Activated effector memory CD4-positive, alpha-beta T cell treated with Interleukin-2 at 50 U/mL for 16 hours (primary cell): ENCODE measurements around the gene RBFOX2.
"Not testable (repeated sequence)": the region's sequence is repeated elsewhere in the genome, so short reads cannot be mapped to it uniquely, and the experiment has no call there.

Experiments
- DNase-seq: peaks from one replicate; pipeline ENCODE4 v3.0.0-alpha.2; 2020

The RBFOX2 gene

DNA sequence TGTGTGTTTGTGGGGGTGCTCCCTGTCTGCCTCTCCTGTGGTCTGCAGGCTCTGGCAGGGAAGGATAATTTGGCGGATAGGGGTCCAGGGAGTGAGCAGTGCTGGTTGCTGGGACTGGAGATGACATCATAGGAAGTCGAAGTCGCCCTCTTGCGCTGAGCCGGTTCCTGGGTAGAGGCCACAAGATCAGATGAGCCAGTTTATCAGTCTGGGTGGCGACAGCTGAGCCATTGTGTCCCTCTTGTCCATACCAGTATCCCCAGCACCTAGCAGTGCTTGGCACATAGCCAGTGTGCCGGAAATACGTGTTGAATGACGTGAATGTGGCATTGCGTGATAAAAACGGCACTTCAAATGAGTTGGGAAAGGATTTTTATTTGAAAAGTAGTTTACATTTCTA lies 301.2 kb downstream of the RBFOX2 start:
- DNase-seq: no peak

DNA sequence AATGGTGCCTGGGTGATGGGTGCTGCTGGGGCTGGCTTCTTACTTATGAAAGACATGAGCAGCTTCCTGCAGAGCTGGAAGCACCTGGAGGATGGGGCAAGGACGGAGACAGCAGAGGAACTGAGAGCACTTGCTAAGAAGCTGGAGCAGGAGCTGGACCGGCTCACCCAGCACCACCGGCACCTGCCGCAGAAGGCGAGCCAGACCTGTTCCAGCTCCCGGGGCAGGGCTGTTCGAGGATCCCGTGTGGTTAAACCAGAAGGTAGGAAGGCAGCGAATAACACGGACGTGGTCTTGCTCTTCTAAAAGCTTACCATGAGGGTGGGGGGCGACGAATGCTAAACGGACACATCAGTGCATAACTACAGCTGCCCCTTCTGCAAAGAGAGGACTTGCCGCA lies 301.7 kb downstream of the RBFOX2 start:
- DNase-seq: no peak

DNA sequence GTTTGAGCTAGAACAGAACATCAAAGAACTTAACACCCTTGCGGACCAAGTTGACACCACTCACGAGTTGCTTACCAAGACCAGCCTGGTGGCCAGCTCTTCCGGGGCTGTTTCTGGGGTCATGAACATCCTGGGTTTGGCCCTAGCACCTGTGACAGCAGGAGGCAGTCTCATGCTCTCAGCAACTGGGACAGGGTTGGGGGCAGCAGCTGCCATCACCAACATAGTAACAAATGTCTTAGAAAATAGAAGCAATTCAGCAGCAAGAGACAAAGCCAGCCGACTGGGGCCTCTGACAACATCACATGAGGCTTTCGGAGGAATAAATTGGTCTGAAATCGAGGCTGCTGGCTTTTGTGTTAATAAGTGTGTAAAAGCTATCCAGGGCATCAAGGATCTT lies 302.2 kb downstream of the RBFOX2 start:
- no peak for DNase-seq

DNA sequence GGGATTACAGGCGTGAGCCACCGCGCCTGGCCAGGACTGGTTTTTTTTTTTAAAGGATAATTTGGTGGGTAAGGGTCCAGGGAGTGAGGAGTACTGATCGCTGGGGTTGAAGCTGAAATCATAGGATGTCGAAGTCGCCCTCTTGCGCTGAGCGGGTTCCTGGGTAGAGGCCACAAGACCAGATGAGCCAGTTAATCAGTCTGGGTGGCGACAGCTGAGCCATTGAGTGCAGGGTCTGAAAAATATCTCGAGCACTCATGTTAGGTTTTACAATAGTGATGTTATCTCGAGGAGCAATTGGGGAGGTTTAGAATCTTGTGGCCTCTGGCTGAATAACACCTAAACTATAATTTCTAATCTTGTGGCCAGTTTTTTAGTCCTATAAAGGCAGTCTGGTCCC lies 303.1 kb downstream of the RBFOX2 start:
- DNase-seq: no peak

DNA sequence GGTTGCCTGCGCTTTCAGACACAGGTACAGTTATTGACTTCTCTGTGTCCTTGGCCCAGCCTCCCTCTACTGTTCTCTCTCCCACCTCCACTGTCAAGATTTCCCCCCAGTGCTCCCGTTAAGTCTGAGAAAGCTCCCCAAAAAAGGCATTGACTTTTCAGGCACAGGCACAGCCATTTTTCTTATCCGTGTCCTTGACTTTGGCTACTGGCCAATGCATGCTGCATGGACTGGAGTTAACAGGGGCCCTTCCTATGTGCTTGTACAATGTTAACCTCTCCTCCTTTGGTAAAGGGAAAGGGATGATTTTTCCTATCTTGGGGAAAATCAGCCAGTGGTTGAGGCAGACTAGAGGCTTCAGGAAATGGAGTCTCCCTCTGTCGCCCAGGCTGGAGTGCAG lies 306.7 kb downstream of the RBFOX2 start:
- DNase-seq: no peak

DNA sequence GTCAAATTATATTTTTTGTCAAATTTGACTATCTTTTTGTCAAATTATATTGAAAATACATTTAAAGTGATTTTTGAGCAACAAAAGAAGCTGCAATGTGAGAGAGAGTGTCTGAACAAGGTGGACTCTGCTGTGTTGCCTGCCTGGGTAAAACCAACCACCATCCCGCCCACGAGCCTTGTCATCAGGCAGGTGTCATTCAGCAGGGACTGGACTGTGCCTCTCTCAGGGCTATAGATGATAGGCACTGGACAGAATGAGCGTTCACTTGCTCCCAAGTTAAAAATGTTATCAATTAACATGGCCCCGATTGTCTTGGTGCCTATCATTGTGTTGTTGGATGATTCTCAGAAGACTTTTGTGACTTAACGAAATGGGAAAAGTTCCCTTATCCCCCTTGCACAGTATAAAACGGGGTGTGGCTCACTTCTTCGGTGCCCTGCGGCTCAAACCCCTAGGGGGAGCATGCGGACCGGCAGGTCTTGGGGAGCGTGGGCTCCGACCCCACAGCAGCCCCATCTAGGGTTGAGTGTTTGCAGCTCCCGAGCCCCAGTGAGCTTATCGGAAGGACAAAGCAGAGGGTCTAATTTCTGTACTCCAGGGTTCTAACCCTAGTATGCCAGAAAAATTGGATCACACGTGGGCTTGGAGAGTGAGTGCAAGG lies 309.3 kb downstream of the RBFOX2 start:
- DNase-seq: no peak

DNA sequence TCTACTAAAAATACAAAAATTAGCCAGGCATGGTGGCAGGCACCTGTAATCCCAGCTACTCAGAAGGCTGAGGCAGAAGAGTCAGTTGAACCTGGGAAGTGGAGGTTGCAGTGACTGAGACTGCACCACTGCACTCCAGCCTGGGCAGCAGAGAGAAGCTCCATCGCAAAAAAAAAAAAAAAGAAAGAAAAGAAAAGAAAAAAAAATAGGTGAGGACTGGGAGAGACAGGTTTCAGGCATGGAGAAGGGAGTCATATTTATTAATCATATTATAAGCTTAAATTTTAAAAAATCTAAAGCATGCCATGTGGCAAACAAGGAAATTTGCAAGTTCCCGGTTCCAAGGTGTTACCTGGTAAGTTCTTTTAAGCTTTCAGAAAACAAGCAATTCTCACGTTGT lies 311.1 kb downstream of the RBFOX2 start, which contains the start of gene APOL5:
TSS of gene APOL5 (plus strand) at position 301 of the 400 bp plus-strand sequence. CDS start at position 301, 0 bp downstream.
- no peak for DNase-seq

DNA sequence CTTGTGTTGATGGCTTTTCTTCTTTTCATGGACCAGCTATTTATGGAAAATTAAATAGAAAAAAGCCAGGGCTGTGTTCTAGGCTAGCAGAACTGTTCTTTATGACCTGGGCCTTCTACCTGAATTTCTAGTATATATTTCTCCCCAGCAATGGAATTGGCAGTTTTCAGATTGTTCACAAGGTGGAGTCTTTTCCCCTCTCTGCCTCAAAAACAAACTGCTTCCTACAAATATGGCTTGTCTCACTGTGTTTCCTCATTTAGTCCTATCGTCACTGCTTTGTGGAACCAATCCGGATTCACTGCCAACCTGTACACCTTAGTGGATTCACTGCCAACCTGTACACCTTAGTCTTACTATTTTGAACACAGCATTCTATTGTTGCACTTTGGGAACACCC lies 316.0 kb downstream of the RBFOX2 start:
- no peak for DNase-seq

DNA sequence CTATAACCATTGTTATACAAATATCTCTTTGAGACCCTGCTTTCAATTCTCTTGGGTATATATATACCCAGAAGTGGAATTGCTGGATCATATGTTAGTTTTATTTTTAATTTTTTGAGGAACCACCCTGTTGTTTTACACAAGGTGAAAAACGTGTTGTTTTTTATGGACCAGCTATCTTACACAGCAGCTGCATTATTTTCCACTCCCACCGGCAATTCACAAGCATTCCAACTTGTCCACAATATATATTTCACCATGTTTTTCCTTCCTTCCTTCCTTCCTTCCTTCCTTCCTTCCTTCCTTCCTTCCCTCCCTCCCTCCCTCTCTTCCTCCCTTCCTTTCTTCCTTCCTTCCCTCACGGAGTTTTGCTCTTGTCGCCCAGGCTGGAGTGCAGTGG lies 317.3 kb downstream of the RBFOX2 start:
- DNase-seq: no peak

DNA sequence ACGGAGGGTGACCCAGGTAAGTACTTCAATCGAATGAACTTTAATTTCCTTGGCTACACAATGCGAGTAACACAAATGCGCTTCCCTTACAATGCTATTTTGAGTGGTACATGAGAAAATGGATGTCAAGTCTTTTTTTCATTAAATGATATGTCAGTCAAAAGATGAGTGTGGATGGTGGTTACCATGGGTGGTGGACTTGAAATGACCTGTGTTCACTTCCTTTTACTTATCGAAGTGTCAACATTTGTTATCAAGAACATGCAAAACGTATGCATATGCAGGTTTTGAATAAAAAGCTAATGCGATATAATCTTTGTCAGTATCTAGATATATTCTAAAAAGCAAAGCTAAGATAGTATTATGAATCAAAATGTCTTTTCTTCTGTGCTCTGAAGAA lies 319.7 kb downstream of the RBFOX2 start:
- DNase-seq: no peak

DNA sequence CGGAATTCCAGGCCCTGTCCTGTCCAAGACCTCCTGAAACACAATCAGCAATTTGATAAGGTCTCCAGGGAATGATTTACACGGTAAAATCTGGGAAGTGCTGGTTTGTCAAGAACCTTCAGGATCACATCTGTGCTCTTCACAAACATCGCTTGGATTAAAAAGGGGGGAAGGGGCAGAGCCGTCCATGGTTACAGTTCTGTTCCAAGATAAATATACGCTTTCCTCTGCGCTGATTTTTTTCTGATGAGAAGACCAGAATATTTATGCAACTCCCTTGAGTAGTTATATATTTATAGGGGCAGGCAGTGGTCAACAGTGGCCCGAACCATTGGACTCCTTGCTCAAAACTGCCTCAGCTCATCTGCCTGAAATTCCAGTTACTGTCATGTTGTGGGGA lies 320.2 kb downstream of the RBFOX2 start:
- no peak for DNase-seq

DNA sequence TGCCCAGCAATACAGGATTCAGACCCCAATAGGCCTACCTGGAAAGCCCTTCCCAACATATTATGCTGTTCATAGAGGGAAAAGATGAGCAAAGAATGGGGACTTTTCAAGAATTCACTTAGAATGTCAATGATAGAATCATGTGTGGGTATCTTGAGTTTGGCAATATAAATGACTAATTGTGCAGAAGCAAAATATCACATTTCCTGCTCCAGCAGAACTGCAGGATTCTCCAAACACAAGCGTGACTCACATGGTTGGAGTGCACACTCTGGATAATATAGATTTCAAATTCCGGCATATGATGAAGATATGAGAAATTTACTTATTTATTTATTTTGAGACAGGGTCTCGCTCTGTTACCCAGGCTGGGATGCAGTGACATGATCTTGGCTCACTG lies 323.5 kb downstream of the RBFOX2 start:
- no peak for DNase-seq

DNA sequence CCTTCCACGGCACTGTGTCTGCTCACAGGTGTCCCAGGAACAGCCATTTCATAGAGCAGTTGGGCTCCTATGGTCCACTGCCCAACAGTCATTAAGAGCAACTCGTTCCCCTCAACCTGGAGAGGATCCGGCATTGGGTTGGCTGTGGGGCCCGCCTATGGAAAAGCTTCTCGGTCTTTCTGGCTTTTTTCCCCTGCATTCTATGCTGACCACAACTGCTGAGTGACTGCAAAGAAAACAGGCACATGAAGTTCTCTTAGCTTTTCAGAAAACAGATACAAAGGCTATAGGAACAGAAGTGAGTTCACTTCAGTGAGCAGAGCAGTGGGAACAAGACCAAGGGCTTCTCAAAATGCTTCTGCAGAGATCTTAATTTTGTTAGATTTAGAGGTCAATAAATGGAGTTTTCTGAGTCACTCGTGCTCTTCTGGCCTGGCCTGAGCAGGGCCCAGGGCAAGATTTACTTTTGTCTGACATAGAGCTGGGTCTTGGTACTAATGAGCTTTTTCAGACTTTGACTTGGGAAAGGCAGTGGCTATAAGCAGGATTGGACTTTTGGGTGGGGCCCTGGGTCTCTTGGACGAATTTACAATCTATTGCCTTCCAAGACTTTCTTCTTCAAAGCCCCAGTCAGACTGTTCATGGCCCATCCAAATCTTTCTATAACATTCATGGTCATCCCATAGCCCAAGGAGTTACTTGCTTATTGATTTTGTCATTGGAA lies 324.6 kb downstream of the RBFOX2 start:
- no peak for DNase-seq

DNA sequence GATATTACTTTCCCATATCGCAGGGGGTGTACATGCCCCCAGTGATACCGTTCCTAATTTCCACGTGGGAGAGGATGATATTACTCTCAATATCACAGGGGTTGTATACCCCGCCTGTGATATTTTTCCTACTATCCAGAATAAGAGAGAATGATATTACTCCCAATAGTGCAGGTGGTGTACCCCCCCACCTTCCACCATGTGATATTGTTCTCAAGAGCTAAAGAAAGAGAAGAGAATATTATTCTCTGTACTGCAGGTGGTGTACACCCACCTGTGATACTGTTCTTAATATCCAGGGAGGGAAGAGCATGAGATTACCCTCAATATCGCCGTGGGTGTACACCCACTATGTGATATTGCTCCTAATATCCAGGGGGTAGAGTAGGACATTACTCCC lies 328.8 kb downstream of the RBFOX2 start:
- DNase-seq: not testable (repeated sequence)

DNA sequence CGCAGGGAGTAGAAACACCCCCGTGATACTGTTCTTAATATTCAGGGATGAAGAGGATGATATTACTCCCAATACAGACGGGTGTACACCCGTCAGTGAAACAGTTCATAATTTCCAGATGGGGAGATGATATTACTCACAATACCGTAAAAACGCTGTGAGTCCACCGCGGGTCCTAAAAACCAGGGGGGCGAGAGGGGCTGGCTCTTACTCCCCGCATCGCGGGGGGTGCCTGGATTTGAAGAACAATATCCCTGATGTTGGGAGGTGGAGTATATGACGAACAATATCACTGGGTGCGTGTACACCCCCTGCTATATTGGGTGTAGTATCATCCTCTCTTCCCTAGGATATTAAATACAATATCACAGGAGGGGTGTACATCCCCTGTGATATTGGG lies 331.5 kb downstream of the RBFOX2 start:
- DNase-seq: no peak

DNA sequence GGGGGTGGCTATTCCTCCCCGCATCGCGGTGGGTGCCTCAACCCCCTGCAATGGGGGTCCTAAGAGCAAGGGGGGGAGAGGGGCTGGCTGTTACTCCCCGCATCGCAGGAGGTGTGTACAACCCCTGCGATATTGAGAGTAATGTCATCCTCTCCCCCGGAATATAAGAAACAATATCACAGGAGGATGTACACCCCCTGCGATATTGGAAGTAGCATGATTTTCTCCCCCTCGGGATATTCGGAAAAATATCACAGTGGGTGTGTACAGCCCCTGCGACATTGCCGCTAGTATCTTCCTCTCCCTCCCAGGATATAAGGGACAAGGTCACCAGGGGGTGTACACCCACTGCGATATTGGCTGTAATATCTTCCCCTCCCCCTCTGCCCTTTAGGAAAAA lies 333.4 kb downstream of the RBFOX2 start:
- DNase-seq: no peak

DNA sequence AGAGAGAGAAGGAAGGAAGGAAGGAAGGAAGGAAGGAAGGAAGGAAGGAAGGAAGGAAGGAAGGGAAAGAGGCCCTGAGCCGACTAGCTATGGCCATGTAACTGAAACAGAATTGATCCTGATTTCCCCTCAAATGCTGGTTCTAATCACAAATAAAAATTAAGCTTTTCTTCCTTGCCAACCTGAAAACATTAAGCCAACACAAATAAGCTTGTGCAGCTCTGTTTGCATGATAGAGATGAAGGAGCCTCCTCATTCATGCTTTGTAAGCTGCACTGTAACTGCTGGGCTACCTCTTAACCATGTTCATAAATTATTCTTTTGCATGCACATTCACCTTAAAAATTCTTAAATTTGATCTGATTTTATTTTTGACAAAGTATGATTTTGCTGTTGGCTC lies 338.6 kb downstream of the RBFOX2 start:
- no peak for DNase-seq

DNA sequence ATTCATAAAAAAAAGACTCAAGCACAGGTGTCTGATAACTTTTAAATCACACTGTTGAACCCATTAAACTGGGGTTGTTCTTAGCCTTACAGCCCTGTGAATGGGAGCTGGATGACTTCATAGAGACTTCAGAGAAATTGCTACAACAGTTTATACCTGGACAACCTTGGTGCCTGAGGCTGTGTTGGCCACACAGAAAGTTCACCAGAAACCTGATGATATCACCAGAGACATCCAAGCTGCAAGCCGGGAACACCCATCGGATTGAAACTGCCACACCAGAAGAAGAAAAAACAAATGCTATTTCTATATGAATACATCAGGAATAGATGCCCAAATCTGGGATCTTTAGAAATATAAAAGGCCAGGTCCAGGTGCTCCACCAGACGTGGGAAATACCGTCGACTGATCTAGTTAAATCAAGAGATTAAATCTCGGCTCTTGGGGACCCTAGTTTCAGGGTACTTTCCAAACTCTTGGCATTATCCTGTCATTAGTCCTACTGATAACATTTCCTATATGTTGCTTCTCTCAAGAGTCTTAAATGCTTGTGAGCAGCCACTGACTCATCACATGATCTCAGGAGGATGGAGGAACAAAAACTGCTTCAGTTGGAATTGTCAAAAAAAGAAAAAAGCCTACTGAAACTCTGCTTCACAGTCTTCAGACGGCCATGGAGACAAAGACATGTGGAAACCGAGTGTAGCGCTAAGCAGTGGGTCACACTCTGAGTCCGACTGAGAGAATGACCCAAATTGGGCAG lies 339.5 kb downstream of the RBFOX2 start:
- DNase-seq: no peak
